Tibial nerve (tissue), 3 donors: ENCODE data around the gene CCDC82.

Experiments
- EP300 ChIP-seq, 2 donors: sonication (generic); formaldehyde crosslinking; IDR thresholded peaks; one replicate each; pipeline ENCODE4 v1.6.1; 2017; ENCODE audit warnings: antibody characterized with exemption in 2 of 2, mild to moderate bottlenecking in 1 of 2
- POLR2A ChIP-seq, 2 donors: fragments of 450-650 bp; IDR thresholded peaks; one replicate each; pipeline ENCODE4 v1.6.1; 2017; ENCODE audit warnings: antibody characterized with exemption in 2 of 2, mild to moderate bottlenecking in 2 of 2, moderate library complexity in 2 of 2

- TF ChIP-seq EP300 (IDR thresholded peaks at IDR 0.05) (no peak), POLR2A (IDR thresholded peaks at IDR 0.05) (no peak)
These were observed 8.2 kb upstream of the CCDC82 start for GRCh38 chr11:96397863-96398262.
